ENCODE measurements around the gene DMC1.

Gene DMC1

DNA sequence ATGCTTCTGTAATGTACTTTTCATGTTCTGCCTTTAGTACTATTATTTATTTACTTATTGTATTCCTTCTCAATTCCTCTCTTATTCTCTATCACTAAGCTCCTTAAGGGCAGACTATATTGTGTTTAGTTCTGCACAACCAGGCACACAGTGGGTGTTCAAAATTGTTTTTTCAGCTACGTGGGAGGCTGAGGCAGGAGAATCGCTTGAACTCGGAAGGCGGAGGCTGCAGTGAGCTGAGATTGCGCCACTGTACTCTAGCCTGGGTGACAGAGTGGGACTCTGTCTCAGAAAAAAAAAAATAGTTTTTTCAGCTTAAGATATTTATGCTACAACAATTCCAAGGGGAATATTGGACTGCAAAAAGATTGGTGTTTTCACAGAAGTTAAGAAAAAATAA lies 46.5 kb downstream of the DMC1 start:
- DNase-seq (ENCODE audit: insufficient read length, low spot score), result no peak
- no peak for TF ChIP-seq CTCF (IDR thresholded peaks at IDR 0.05; ENCODE audit: insufficient read depth, missing control alignments)
- FAIRE-seq, result no peak

GRCh38 chr22:38523029-38523428 lies 47.0 kb downstream of the DMC1 start:
- DNase-seq (ENCODE audit: insufficient read length, low spot score) (no peak), FAIRE-seq (no peak)
- TF ChIP-seq CTCF (IDR thresholded peaks at IDR 0.05; ENCODE audit: insufficient read depth, missing control alignments), result no peak

DNA sequence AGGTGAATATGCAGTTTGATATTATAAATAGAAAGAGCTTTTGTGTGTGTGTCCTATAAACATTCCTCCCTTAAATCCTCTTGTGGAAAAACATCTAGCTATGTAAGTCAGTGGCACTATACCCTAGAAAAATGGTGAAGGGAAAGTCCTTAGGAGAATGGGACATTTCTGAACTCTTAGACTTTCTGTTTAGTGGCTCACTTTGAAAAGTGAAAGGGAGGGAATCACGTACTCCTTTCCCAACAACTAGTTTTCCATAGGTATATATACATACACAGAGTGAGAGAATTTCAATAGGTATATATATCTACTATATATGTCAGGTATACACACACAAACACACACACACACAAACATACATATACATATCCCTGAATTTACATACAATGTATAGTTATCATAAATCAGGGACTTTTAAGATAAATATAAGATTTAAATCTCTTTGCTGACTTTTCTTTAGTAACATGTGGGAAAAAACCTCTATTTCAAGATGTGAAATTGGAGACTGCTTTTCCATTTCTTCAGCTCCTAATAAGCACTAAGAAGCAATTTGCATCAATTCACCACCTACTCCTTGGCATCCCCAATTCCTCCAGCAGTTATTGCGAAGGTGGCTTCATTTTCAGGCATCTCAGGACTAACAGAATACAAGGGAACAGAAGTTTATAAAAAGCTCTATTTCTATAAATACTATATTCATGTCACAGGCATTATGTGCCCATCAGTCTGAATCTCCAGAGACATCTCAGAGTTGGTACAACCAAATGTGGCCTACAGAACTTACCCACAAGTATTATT lies 50.3 kb downstream of the DMC1 start:
- TF ChIP-seq CTCF (IDR thresholded peaks at IDR 0.05; ENCODE audit: insufficient read depth, missing control alignments), result no peak
- FAIRE-seq (no peak), DNase-seq (ENCODE audit: insufficient read length, low spot score) (no peak)

DNA sequence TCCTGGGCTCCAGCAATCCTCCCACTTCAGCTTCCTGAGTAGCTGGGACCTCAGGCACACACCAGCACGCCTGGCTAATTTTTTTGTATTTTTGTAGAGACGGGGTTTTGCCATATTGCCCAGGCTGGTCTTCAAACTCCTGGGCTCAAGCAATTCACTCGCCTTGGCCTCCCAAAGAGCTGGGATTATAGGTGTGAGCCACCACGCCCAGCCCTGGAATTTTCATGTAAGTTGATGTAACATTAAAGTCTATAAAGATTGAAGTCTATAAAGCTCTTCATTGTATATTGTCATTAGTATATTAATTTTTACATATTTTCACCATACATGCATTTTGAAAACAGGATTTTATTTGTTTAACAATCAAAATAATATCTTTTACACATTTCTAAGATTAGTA lies 51.4 kb downstream of the DMC1 start:
- no peak for FAIRE-seq
- DNase-seq (ENCODE audit: insufficient read length, low spot score), result no peak
- no peak for TF ChIP-seq CTCF (IDR thresholded peaks at IDR 0.05; ENCODE audit: insufficient read depth, missing control alignments)

DNA sequence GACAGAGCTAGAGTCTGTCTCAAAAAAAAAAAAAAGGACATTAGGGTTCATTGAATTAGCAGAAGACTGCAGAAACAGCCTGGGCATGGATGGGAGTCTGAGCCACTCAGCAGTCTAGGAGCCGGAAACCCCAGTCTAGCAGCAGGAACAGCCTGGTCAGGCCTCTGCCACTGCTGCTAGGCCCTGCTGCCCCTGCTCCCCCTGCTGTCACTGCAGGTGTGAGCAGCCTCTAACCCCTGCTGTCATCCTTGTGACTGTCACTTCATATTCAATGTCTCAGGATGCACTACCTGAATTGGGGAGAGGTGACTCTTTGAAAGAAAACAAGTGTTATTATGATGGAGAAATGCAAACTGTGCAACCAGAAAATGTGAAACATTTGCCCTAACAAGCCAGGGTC lies 56.9 kb downstream of the DMC1 start:
- FAIRE-seq (no peak), DNase-seq (ENCODE audit: insufficient read length, low spot score) (no peak)
- TF ChIP-seq CTCF (IDR thresholded peaks at IDR 0.05; ENCODE audit: insufficient read depth, missing control alignments), result peak; percentile 21

DNA sequence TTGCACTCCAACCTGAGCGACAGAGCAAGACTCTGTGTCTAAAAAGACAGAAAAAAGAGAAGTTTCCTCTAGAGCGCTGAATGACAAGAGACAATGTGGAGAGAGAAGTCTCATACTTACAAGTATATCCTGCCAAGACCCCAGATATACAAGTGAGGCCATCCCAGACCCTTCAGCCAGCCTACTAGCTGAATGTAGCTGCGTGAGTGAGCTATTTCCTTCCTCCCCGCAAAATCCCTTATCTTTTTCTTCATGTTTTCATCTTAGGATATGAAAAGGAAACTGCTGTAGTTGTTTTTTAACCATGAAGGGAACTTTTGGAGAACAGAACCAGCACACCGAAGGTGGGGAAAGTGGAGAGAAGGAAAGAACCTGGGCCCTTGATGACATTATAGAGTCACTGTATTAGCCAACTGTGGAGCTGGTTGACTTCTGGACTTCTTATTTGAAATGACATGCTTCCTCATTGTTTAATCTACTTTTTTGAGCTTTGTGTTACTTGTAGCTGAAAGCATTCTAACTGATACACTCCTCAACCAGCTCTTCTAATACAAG lies 59.5 kb downstream of the DMC1 start:
- TF ChIP-seq CTCF (IDR thresholded peaks at IDR 0.05; ENCODE audit: insufficient read depth, missing control alignments), result no peak

More for the DNA sequence above, 59.5 kb downstream of the DMC1 start:
- no peak for FAIRE-seq
- DNase-seq (ENCODE audit: insufficient read length, low spot score), result no peak
